ENCODE results near the gene ZNF317.

ZNF317 gene

GRCh38 chr19:9140159-9140874, at the start of gene ZNF317:
ZNF317 (plus strand) TSS chr19:9140397; CDS start chr19:9156017, 15,620 bp downstream.
- peak; percentile 93 for DNase-seq

- no peak for DNase-seq
Measured at GRCh38 chr19:9107375-9107774, 32.8 kb upstream of the ZNF317 start, which contains the start of gene OR7G2. OR7G2 (minus strand) TSS chr19:9107475; CDS start chr19:9103243, 4,232 bp downstream.

DNA sequence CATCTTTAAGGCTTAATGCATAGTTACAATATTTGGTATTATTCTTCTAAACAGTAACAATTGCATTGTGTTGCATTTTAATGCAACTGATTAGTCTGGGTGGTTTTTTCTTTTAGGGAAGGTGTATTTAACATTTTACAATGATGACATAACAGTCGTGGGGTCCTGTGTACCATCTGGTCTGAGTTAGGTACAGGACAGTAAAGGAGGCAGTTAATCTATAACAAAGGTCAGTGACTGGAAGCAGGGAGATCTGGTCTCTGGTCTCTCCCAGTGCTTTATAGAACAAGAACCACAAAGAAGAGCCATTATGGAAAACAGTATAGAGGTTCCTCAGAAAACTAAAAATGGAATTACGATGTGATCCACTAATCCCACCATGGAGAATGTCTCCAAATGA, 30.2 kb upstream of the ZNF317 start:
- no peak for DNase-seq

- DNase-seq = no peak
Measured at GRCh38 chr19:9115307-9115813, 24.8 kb upstream of the ZNF317 start, which contains the start of gene OR7G1. OR7G1 (minus strand) TSS chr19:9115763; CDS start chr19:9115763, 0 bp downstream.

GRCh38 chr19:9116547-9116946, 23.6 kb upstream of the ZNF317 start:
- DNase-seq = no peak

- DNase-seq = no peak
Measured at GRCh38 chr19:9126900-9127405, 13.2 kb upstream of the ZNF317 start, which contains the start of gene OR7G3. OR7G3 (minus strand) TSS chr19:9126950; CDS start chr19:9126950, 0 bp downstream.

DNA sequence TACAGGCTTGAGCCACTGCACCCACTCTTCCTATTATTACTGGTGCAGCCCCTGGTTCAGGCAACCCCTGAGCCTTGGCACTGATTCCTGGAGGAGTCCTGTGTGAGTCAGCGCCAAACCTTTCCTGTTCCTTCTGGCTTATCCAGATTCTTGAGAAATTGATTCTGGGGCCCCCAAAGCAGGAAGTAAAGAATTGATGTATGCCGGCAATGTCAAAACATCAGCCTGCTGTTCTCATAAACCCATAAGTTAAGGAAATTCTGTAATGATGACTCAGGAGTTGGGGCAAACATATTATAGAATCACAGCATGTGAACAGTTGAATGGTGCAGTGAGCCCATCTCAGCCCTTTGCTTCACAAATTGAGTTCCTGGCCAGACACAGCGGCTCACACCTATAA, 12.0 kb upstream of the ZNF317 start:
- DNase-seq = peak; percentile 2

GRCh38 chr19:9130965-9131364, 9.2 kb upstream of the ZNF317 start:
- DNase-seq = no peak

GRCh38 chr19:9132422-9132821, 7.8 kb upstream of the ZNF317 start:
- no peak for DNase-seq

- DNase-seq = no peak
Measured at GRCh38 chr19:9139609-9140158, 513 bp upstream of the ZNF317 start.

DNA sequence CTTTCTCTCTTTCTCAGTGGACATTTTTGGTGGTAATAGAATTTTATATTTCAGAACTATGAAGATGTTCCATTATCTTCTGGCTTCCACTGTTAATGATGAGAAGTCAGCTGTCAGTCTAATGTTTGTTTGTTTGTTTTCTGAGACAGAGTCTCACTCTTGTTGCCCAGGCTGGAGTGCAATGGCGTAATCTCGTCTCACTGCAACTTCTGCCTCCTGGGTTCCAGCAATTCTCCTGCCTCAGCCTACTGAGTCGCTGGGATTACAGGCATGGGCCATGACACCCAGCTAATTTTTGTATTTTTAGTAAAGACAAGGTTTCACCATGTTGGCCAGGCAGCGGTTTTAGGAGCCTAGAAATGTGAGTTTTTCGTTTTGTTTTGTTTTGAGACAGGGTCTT, 4.7 kb downstream of the ZNF317 start:
- DNase-seq = peak; percentile 13

DNA sequence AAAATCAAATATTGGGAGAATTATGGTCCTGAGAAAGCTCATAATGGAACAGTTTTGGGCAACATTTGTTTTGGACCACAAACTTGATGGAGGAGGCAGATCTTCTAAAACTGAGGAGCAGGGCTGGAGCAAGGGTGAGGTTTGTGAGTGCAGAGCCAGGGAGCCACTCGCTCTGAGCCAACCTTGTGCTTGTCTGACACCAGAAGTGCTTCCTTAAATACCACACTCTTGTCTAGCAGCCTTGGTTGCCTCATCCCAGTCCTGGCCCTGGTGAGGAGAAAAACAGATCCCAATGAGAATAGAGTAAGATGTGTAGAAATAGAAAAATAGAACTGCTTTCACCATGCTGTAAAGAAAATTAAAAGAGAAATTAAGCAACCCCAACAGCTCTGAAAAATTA, 6.7 kb downstream of the ZNF317 start:
- DNase-seq = no peak

GRCh38 chr19:9148697-9149096, 8.5 kb downstream of the ZNF317 start:
- DNase-seq = no peak

DNA sequence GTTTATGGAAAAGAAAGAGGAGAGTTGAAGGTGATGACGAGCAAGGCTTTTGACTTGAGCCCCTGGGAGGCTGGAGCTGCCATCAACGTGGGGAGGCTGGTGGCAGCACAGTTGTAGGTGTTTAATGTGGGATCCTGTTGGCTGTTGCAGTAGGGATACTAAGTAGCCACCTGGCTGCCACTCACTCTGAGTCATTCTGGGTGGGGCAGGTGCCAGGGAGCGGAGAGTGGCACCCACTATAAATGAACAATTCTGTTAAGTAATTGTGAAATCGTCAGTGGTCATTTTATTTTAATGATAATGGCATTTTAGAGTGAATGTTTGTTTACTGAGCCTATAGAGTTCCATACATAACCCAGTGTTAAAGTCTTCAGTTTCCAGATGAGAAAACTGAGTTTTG, 9.8 kb downstream of the ZNF317 start:
- no peak for DNase-seq

DNA sequence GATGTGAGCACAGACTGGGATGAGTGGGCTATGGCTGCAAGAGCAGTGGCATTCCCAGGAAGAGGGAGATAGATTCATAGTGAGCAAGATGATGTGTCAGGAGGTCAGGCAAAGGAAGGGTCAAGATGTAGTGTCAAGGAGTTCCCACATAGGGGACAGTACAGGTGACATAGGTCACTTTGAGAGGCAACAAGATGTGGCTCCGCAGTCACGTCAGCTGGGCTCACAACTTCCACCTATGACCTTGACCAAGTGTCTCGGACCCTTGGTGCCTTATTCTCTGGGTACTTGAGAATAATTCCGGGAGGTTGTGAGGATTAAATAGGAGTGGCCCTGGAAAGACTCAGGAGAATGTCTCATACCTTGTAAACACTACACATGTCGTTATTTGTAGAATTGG, 10.5 kb downstream of the ZNF317 start:
- no peak for DNase-seq

GRCh38 chr19:9151367-9151766, 11.2 kb downstream of the ZNF317 start:
- no peak for DNase-seq

GRCh38 chr19:9155591-9155990, 15.4 kb downstream of the ZNF317 start:
- DNase-seq = no peak

DNA sequence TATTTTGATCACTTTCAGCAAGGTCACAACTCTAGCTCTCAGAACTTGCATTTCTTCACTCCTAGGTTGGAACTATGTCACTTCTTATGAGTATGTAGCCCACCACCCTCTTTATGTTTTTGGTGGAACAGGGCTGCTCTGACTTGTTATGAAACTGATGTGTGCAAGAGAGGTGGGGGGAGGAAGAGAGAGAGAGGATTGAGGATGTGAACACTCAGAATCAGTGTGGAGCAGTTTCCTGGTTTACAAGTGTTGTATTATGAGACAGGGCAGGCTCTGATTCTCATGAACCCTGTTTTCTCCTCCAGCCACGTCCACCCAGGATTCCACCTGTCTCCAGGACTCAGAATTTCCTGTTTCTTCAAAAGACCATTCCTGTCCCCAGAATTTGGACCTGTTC, 16.1 kb downstream of the ZNF317 start:
- DNase-seq = no peak

- no peak for DNase-seq
Measured at GRCh38 chr19:9159891-9160290, 19.7 kb downstream of the ZNF317 start.

- DNase-seq = no peak
Measured at GRCh38 chr19:9161427-9161826, 21.2 kb downstream of the ZNF317 start.

- no peak for DNase-seq
Measured at GRCh38 chr19:9165261-9165660, 25.1 kb downstream of the ZNF317 start.

- DNase-seq = no peak
Measured at GRCh38 chr19:9166846-9167245, 26.6 kb downstream of the ZNF317 start.

DNA sequence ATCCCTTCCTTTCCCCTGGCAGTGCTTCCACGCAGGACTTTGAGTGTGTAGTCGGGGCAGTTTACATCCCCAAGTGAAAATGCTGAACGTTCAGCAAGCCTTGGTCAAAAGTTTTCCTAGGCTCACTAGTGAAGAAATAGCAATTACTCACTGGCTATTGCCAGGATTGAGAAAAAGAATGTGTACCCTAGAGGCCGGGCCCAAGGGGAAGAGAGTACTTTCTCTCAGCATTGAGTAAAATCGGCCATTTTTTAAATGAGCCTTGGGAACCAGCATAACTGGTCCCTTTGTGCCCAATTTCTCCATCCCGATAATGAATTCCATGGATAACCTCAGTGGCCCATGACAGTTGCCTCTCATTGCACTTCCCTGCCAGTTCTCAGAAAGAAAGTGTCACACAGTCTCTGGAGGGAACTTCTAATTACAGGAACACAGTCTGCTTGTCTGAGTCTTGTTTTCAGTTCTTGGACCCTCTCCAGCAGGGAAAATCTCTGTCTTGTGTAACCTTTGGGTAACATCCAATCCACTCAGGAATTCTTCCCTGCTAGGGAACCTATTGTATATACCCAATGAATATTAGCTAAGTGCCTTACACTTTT, 31.3 kb downstream of the ZNF317 start:
- no peak for DNase-seq

- DNase-seq = no peak
Measured at GRCh38 chr19:9175326-9175725, 35.1 kb downstream of the ZNF317 start.

Data from fibroblast of skin of right biceps (primary cell).